Measurements from ENCODE around the gene RAB34.

Gene RAB34, protein sequence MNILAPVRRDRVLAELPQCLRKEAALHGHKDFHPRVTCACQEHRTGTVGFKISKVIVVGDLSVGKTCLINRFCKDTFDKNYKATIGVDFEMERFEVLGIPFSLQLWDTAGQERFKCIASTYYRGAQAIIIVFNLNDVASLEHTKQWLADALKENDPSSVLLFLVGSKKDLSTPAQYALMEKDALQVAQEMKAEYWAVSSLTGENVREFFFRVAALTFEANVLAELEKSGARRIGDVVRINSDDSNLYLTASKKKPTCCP

DNA sequence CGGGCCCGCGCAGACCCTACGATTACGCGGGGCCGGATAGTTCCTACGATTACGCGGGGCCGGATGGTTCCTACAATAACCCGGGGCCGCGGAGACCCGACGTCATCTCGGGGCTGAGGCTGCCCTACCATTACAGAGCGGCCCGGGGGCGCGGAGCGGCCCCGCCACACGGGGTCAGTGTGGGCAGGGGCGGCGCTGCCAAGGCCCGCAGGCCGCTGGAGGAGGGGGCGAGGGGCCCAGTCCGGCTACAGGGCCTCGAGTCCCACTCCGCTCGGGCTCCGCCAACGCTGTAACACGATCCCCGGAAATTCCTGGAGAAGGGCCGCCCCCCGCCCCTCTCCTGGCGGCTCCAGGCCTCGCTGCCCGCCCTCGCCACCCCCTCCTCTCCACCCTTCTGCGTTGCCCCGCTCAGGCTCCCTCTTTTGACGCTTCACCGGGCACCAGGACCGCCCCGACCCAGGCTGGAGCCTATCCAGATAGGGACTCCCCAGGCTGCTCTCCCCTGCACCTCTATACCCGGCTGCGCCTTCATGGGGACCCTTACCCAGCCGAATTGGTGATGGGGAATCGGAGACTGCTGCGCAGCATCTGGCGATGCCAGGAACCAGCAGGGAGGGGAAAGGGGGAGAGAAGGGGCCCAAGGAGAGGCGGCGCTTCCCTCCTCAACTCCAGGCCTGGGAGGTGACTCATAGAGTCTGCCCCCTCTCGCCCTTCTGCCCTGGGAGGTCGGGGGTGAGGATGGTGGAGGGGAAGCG lies at the start of gene RAB34:
Gene RAB34, minus strand, starts transcription at position 291 of the 755 bp plus-strand sequence. CDS start 602 bp downstream, outside the sequence.
- no peak for DNase-seq

DNA sequence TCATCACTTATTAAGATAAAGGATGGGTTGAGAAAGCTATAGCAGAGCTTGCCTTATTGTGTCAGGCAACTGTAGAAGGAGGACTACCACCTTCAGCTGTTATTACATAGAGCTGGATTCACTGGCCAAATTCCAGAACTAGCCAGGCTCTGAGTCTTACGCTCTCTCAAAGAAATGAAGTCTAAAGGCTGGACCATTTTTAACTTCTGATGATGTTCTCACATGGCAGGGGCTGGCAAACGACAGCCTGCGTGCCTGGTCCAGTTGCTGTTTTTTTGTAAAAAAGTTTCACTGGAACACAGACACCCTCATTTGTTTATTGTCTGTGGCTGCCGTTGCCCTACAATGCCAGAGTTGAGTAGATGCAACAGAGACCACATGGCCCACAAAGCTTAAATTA lies 47.4 kb upstream of the RAB34 start:
- DNase-seq = no peak

DNA sequence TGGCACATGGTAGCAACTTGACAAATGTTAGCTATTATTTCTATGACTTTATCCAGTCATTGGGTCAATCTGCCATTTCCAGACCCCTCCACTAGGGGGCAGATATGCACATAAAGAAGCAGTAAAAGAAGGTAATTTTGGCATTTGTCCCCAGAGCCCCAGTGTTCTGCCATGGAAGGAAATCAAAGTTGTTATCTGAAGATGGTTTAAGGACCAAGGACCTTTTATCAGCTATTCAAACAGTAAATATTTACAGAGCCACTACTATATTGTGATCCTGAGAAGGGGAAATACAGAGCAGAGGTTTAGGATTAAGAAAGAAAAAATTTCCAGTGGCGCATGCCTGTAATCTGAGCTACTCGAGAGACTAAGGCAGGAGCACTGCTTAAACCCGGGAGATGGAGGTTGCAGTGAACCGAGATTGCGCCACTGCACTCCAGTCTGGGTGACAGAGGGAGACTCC lies 46.2 kb upstream of the RAB34 start:
- DNase-seq = peak; percentile 38

DNA sequence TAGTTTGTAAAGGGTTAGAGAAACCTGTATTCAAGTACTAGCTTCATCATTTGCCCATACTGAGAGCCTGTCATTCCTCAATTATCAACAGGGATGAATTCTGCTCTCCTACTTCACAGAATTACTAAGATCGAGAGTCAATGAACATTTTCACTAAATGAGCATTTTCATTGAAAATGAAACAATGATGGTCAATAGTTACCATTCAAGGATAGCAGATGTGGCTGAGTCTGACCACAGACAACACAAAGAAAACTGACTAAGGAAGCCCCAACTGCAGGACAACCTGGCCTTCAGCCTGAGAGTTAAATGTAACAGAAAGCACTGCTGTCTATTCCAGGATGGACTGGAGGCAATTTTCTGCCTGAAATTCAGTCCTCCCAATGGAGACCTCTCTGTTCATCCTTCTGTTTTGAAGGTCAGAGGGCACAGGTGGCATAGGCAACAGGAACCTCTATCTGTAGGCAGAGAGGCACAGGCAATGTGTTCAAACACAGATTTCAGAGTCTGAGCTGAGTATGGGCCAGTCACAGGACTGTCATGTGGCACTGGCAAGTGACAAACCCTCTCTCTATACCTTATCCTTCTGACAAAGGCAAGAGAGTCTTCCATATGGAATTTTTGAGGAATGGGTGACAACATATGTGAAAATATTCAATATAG lies 45.6 kb upstream of the RAB34 start:
- DNase-seq = no peak

DNA sequence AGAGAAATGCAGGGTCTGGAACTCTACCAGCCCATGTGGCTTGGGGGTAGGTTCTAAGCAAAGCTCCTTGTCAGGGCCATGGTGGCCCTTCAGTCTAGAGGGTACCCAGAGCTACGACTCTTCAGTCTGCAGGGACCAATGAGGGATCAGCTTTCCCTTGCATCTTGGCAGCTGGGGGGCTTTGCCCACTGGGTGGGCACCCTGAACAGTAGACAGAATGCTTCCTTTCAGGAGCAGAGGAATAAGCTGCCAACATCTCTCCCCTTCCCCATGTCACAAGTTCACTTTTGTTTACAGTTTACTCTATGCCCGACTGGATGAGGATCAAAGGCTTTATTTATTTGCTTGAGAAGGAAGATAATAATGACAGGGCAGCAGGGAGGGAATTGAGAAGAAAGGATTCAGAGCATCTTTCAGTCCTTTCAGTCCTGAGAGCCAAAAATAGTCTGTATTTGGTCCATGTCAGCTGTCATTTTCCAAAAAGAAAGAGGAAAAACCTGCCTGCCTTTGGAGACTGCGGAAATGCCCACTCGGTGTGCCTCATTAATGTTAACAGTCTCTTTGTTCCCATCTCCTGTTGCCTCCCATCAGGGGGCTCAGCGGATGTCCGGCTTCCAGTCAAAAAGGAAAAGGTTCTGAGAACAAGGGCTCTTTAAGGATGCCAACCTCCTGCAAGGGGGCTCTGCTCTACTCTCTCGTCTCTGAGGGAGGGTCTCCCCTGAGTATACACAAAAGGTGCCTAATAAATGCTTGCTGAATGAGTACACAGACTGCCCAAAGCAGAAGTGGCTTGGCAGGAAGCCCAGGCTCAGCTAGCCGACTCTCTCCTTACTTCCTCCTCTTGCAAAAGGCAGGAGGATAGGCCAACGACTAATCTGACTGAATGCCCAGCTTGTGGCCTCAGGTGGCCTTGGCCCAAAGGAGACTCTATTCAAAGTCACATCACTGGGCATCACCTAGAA lies 43.2 kb upstream of the RAB34 start:
- no peak for DNase-seq

DNA sequence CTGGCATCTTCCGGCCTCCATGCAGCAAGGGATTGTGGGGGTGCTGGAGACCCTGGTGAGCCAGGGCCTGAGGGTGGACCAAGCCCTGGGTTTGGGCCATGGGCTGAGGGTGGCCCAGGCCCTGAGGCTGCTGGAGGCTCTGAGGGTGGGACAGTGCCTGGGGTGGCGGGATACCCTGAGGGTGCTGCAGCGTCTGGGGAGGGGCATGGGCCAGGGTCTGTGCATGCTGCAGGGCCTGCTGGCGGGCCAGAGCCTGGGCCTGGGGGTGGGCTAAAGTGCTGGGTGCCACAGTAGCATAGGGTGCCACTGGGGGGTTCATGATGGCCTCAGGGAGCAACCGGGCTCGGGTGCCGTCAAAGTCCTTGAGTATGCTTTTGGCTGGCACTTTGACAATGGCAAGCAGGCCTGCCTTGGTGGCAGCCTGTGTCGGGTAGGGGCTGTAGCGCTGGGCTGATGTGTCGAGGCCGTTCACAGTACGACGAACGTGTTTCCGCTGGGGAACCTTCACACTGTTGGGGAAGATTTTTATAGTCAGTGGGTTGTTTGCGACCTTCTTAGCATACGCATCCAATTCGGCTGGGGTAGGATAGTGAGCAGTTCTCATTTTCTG lies 41.7 kb upstream of the RAB34 start:
- DNase-seq = no peak

DNA sequence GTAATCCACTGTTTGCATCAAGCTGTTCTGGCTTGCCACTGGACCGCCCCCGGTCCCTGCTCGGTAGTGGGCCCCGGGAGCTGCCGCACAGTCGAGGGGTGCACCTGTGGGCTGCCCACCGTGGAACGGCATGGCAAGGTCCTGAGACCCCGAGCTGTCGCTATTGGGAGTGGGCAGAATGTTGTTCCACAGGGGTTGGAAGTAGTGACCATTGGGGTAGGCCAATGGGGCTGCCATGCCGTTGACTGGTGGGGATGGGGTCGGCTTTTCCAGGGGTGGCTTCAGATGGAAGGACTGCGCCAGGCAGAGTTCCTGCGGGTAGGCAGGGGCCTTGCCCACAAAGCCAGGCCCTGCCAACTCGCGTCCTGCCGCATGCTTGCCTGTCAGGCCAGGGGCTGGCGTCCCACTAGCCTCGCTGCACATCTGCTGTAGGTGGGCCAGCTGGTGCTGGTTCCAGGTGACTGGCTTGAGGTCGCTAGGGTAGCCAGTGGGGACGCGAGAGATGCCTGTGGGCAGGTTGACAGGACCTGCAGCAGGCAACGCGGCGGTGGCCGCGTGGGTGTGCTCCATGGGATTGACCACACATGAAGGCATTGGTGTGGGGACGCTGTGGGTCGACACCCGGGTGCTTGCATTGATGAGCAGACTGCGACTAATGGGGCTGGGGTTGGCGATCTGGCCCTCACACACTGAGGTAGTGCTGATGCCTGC lies 40.9 kb upstream of the RAB34 start:
- no peak for DNase-seq

DNA sequence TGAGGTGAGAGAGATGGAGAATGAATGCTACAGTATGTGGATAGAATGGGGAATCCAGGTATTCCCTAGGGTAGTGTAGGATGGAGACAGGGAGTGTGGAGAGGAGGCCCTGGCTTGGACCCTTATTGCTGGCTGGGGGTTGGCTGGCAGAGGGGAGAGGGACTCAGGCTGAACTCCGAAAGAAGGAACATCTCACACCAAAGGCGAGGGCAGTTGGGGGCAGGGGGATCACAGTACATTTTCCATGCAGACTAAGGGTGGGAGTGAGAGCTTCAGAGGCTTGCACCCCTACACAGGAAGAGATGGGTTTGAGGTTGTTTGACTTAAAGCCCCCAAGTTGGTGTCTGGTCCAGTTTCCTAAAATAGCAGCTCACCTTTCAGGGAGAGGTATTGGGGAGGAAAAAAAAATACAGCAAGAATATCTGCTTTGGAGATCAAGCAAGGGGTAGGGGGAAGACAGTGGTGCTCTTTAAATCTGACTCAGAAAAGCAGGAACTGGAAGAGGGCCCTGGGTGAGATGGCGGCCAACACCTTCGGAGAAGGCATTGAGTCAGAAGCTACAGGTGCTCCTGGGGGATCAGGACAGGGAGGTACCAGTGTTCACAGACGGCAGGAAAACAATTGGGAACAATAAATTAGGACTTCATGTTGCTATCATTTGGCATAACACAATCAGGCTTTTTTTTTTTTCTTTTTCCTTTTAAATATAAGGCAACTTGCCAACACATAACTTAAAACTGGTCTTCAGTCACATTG lies 38.6 kb upstream of the RAB34 start:
- DNase-seq = no peak

DNA sequence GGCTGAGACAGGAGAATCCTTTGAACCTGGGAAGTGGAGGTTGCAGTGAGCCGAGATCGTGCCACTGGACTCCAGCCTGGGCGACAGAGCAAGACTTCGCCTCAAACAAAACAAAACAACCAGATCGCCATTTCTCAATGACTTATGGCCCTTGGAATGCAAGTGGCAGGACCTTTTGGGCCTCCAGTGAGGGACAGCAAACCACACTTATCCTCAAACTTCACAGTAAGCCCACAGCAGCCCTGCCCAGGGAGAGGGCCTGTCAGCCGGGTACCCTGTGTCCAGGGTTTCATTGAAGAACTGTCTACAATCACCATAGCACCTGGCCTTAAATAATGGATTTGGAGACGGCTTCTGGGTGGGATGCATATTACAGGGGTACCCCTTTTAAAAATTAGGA lies 37.8 kb upstream of the RAB34 start:
- DNase-seq = no peak

DNA sequence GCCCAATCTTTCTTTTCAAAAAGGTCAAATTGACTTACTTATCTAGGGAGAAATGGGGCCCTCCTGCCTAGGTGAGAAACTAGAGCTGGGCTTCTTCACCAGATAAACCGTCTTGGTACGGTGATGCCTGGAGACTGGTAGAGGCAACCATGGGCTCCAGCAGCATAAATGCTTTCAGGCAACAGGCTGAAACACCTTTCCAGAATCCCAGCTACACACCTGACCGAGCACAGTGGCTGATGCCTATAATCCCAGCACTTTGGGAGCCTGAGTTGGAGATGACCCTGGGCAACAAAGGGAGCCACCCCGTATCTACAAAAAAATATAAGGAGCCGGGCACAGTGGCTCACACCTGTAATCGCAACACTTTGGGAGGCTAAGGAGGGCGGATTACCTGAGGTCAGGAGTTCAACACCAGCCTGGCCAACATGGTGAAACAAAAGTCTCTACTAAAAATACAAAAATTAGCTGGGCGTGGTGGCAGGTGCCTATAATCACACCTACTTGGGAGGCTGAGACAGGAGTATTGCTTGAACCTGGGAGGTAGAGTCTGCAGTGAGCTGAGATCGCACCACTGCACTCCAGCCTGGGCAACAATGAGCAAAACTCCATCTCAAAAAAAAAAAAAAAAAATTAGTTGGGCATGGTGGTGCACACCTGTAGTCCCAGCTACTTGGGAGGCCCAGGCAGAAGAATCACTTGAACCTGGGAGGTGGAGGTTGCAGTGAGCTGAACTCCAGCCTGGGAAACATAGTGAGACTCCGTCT lies 34.1 kb upstream of the RAB34 start:
- no peak for DNase-seq

DNA sequence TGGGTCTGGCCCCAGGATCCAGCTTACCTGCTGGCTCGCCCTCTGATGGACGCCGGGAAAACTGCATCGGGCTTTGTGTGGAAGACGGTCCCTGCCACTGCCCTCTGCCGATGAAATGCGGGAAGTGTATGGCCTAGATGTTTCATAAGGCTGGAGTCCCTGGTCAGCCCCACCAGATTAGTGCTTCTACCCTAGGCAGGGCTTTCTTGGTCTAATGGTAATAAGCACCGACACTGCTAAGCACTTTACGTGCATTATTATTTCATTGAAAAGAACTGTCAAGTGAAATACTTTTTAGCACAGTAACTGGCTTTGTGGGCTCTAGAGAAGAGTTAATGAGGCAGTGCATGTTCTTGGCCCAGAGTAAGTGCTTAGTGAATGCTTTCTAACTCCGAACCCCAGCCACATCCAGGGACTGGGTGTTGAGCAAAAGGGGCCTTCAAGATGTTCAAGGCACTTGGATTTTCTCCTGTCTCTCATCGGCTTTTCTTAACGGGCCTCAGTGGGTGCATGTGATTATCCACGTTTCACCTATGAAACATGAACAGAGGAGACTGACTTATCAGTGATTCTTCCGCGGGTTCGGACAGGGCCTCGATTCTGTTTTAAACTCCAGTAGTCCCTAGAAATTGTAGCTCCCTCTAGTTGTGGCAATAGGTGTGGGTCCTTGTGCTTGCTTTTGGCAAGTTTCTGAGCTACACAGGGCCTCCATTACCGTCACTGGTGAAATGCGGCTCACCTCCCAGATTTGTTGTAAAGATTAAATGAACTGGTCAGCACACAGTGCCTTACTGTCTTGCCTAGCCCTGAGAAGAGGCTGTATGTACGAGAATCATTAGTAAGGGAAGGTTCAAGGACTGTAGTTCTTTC lies 32.7 kb upstream of the RAB34 start:
- DNase-seq = peak; percentile 85

DNA sequence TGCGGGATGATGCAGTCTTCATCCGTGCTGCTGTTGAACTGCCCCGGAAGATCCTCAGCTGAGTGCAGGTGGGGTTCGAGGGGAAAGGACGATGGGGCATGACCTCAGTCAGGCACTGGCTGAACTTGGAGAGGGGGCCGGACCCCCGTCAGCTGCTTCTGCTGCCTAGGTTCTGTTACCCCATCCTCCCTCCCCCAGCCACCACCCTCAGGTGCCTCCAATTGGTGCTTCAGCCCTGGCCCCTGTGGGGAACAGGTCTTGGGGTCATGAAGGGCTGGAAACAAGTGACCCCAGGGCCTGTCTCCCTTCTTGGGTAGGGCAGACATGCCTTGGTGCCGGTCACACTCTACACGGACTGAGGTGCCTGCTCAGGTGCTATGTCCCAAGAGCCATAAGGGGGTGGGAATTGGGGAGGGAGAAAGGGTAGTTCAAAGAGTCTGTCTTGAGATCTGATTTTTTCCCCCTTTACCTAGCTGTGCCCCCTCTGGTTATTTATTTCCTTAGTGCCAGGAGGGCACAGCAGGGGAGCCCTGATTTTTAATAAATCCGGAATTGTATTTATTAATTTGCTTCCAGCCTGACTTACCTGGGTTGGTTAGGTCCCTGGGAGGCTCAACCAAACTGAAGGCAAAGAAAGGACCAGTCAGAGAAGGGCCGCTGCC lies 32.0 kb upstream of the RAB34 start:
- DNase-seq = no peak

DNA sequence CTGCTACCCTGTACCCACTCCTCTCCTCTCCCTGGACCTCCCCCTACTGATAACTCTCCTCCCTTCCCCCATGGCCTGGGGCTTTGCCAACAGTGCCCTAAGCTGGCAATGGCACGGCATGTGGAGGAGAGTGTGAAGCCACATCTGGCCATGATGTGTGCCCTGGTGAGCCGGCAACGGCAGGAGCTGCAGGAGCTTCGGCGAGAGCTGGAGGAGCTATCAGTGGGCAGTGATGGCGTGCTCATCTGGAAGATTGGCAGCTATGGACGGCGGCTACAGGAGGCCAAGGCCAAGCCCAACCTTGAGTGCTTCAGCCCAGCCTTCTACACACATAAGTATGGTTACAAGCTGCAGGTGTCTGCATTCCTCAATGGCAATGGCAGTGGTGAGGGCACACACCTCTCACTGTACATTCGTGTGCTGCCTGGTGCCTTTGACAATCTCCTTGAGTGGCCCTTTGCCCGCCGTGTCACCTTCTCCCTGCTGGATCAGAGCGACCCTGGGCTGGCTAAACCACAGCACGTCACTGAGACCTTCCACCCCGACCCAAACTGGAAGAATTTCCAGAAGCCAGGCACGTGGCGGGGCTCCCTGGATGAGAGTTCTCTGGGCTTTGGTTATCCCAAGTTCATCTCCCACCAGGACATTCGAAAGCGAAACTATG lies 31.3 kb upstream of the RAB34 start:
- no peak for DNase-seq

DNA sequence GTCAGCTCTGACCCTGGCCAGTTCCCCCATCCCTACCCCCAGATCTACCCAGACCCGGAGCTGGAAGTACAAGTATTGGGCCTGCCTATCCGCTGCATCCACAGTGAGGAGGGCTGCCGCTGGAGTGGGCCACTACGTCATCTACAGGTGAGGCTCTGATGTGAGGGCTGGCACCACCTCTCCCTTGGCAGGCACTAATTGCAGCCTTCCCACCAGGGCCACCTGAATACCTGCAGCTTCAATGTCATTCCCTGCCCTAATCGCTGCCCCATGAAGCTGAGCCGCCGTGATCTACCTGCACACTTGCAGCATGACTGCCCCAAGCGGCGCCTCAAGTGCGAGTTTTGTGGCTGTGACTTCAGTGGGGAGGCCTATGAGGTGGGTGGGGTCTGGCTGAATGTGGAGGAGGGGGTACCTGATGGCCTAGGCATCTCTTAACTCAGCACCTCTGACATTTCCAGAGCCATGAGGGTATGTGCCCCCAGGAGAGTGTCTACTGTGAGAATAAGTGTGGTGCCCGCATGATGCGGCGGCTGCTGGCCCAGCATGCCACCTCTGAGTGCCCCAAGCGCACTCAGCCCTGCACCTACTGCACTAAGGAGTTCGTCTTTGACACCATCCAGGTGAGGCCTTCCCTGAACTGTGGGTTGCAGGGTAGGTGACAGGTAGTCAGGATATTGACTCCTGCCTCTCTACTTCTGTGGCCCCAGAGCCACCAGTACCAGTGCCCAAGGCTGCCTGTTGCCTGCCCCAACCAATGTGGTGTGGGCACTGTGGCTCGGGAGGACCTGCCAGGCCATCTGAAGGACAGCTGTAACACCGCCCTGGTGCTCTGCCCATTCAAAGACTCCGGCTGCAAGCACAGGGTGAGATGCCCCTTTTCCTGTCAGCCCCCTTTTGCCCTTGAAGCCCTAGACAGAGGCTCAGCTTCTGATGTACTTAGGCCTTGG lies 30.4 kb upstream of the RAB34 start:
- no peak for DNase-seq

DNA sequence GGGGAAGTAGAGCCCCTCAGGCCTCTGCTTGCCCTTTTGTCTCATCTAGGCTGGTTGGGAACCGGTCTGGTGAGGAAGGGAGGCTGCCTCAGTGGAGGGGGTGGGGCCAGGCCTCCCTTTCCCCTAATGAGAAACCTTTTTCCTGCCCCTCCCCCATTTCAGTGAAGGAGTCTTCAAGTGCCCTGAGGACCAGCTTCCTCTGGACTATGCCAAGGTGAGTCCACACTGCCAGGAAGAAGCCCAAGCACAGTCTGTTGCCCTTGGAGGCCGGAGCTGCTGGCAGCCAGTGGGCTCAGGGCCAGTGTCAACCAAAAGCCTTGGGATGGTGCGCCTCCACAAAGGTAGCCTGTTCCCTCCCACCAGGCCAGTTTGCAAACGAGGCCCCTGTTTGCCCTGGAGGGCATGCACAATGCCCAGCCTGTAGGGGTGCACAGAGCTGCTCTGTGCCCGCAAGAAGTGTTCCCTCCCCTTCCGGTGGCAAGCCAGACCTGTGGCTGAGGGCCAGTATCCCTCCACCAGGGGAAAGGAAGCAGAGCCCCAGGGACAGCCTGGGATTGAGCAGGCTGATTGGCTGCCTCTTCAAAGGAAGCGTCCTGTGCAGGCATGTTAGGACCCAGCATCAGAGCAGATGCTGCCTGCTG lies 29.5 kb upstream of the RAB34 start:
- DNase-seq = no peak

DNA sequence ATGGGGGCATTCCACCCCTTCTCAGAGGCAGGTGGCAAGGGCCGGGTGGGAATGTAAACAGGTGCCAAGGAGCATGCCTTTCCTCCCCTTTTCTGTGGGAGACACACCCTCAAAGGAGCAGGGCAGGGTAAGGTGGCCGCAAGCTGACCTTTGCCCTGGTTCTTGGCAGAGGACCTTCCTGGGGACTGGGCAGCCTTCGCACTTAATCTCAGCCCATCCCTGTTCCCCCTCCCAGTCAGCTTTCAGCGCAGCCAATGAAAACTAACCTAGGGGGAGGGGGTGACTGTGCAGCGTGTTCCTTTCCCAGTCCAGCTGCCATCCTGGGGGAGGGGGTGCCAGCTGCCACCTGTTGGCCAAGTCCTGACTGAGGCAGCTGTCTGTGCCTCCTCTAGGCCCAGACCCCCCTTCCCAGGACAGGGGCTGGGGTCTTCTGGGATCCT lies 29.0 kb upstream of the RAB34 start:
- DNase-seq = no peak

Data from NK-92 treated with Interleukin-12 subunit alpha and Interleukin-12 subunit beta, amount 100 ng/mL, for 24 hours (cell line).